ENCODE results near the gene KRTAP5-1.

The KRTAP5-1 gene

GRCh38 chr11:1570896-1571759 lies 14.0 kb downstream of the KRTAP5-1 start:
- no peak for FAIRE-seq

GRCh38 chr11:1570531-1570895 lies 14.6 kb downstream of the KRTAP5-1 start:
- no peak for FAIRE-seq

- no peak for FAIRE-seq
Measured at GRCh38 chr11:1570001-1570453, 15.1 kb downstream of the KRTAP5-1 start.

- FAIRE-seq: no peak
Measured at GRCh38 chr11:1569251-1569780, 15.8 kb downstream of the KRTAP5-1 start.

- no peak for FAIRE-seq
Measured at GRCh38 chr11:1568441-1568911, 16.6 kb downstream of the KRTAP5-1 start.

- FAIRE-seq: no peak
Measured at GRCh38 chr11:1567721-1568100, 17.4 kb downstream of the KRTAP5-1 start.

GRCh38 chr11:1567052-1567720 lies 17.9 kb downstream of the KRTAP5-1 start:
- FAIRE-seq: no peak

- no peak for FAIRE-seq
Measured at GRCh38 chr11:1566381-1567051, 18.6 kb downstream of the KRTAP5-1 start.

GRCh38 chr11:1565904-1566247 lies 19.2 kb downstream of the KRTAP5-1 start:
- no peak for FAIRE-seq

- FAIRE-seq: no peak
Measured at GRCh38 chr11:1565173-1565903, 19.7 kb downstream of the KRTAP5-1 start.

- no peak for FAIRE-seq
Measured at GRCh38 chr11:1564535-1565172, 20.4 kb downstream of the KRTAP5-1 start.

GRCh38 chr11:1563697-1564534 lies 21.2 kb downstream of the KRTAP5-1 start:
- no peak for FAIRE-seq

- no peak for FAIRE-seq
Measured at GRCh38 chr11:1563149-1563638, 21.9 kb downstream of the KRTAP5-1 start.

GRCh38 chr11:1562469-1563148 lies 22.5 kb downstream of the KRTAP5-1 start:
- no peak for FAIRE-seq

- no peak for FAIRE-seq
Measured at GRCh38 chr11:1561955-1562354, 23.1 kb downstream of the KRTAP5-1 start.

- FAIRE-seq: no peak
Measured at GRCh38 chr11:1561266-1561665, 23.8 kb downstream of the KRTAP5-1 start.

GRCh38 chr11:1560649-1561251 lies 24.3 kb downstream of the KRTAP5-1 start:
- FAIRE-seq: no peak

- no peak for FAIRE-seq
Measured at GRCh38 chr11:1560002-1560648, 25.0 kb downstream of the KRTAP5-1 start.
